Right atrium auricular region (tissue), 2 donors: ENCODE measurements around the gene PITX1. TPM values are rescaled to one million over a fixed set of nuclear protein-coding genes. Genes with fewer than 3 reads are reported as not detected.
"Not testable (repeated sequence)": the region's sequence is repeated elsewhere in the genome, so short reads cannot be mapped to it uniquely, and the experiment has no call there.

ENCODE experiments used
- DNase-seq: peaks from one replicate; pipeline ENCODE4 v3.0.0-alpha.2; 2019; ENCODE audit warnings: low spot score
- H3K27ac ChIP-seq, 2 donors: fragments of 200-600 bp; sonication (generic); 1 replicate in 1 of 2; 2 replicates in 1 of 2; pipeline ENCODE4 v1.5.1; 2016 to 2019
- H3K27me3 ChIP-seq, 2 donors: fragments of 200-600 bp; sonication (generic); one replicate each; pipeline versions ENCODE4 v1.5.1 to v1.6.0; 2017 to 2019
- H3K36me3 ChIP-seq: fragments of 200-600 bp; sonication (generic); one replicate; pipeline ENCODE4 v1.5.1; 2016
- H3K4me1 ChIP-seq, 2 donors: fragments of 200-600 bp; sonication (generic); one replicate each; pipeline versions ENCODE4 v1.5.1 to v1.6.0; 2017 to 2019
- H3K4me3 ChIP-seq, 2 donors: fragments of 200-600 bp; sonication (generic); 1 replicate in 1 of 2; 2 replicates in 1 of 2; pipeline ENCODE4 v1.5.1; 2017 to 2019; ENCODE audit warnings: mild to moderate bottlenecking in 1 of 2, moderate library complexity in 1 of 2
- H3K9me3 ChIP-seq, 2 donors: fragments of 200-600 bp; sonication (generic); one replicate each; pipeline ENCODE4 v1.5.1; 2019
- total RNA-seq, 2 donors: library from RNA; depleted of rRNA; stranded (reverse); fragments of >200 nt; gene quantifications; one replicate each; pipeline ENCODE4 v1.1.0, GENCODE V29; 2016
- TF ChIP-seq, protein P1 (sequence below), 2 donors: fragments of 200-600 bp; sonication (generic); IDR thresholded peaks; one replicate each; pipeline ENCODE4 v1.5.1; 2019; ENCODE audit warnings: antibody characterized with exemption in 2 of 2

PITX1 gene
- total RNA-seq: not detected

DNA sequence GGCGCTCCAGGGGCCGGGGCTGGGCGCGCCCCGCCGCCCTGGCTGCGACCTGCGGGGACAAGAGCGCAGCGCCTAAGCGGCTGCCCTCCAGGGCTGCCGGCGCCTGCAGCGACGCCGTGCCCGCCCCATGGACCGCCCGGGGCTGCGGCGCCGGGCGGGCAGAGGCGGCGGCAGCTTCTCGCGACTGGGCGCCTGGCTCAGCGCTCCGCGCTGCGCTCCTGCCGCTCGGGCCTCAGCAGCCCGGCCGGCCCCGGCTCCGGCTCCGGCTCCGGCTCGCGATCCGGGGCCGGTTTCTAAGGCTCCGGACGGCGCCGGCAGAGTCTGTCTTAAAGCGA is at the start of gene PITX1:
Gene PITX1 (minus strand): TSS at position 328 of the 335 bp plus-strand sequence. CDS start 347 bp downstream, outside the sequence.
- H3K27ac ChIP-seq: no peak within 1 kb of the TSS
- TF ChIP-seq, protein P1, sequence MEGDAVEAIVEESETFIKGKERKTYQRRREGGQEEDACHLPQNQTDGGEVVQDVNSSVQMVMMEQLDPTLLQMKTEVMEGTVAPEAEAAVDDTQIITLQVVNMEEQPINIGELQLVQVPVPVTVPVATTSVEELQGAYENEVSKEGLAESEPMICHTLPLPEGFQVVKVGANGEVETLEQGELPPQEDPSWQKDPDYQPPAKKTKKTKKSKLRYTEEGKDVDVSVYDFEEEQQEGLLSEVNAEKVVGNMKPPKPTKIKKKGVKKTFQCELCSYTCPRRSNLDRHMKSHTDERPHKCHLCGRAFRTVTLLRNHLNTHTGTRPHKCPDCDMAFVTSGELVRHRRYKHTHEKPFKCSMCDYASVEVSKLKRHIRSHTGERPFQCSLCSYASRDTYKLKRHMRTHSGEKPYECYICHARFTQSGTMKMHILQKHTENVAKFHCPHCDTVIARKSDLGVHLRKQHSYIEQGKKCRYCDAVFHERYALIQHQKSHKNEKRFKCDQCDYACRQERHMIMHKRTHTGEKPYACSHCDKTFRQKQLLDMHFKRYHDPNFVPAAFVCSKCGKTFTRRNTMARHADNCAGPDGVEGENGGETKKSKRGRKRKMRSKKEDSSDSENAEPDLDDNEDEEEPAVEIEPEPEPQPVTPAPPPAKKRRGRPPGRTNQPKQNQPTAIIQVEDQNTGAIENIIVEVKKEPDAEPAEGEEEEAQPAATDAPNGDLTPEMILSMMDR (IDR thresholded peaks at IDR 0.05): no peak
- peaks cover 0 to 50% of the 10 kb centered on the region in 2 donors for H3K4me1 ChIP-seq
- peaks cover 65 to 68% of the 10 kb centered on the region in 2 donors for H3K27me3 ChIP-seq
- no peaks in the 10 kb centered on the region for H3K9me3 ChIP-seq
- DNase-seq: no peak
- peak within 1 kb of the TSS; percentile 15 to 42 for H3K4me3 ChIP-seq
- H3K36me3 ChIP-seq: no peaks in the 10 kb centered on the region

DNA sequence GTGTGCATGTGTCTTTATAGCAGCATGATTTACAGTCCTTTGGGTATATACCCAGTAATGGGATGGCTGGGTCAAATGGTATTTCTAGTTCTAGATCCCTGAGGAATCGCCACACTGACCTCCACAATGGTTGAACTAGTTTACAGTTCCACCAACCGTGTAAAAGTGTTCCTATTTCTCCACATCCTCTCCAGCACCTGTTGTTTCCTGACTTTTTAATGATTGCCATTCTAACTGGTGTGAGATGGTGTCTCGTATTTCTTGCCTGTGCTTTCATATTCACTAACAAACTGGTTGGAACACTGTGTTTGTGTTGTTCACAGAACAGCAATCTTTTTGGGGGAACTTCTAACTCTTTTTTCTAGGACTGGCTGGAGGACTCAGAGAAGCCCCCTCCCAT is 49.3 kb upstream of the PITX1 start:
- DNase-seq, H3K36me3 ChIP-seq, H3K4me3 ChIP-seq, H3K9me3 ChIP-seq, H3K27ac ChIP-seq, H3K4me1 ChIP-seq, H3K27me3 ChIP-seq: not testable (repeated sequence)

DNA sequence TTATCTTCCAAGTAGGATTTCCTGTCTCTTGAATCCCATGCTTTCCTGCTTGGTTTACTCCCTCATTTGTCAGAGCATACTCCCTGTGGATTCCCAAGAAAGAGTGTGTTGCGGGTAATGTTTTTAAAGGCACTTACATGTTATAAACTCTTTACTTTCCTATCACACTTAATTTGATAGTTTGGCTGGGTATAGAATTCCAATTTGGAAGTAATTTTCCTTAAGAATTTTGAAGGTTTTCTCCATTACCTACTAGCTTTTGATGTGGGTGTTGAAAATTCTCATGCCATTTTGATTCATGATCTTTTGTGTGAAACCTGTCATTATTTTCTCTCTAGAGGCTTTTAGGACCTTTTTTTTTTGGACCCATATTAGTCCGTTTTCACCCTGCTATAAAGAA is 47.2 kb upstream of the PITX1 start:
- H3K9me3 ChIP-seq: no peaks in the 10 kb centered on the region
- no peak for DNase-seq
- TF ChIP-seq, protein P1 (IDR thresholded peaks at IDR 0.05): no peak
- no peaks in the 10 kb centered on the region for H3K27me3 ChIP-seq
- no peak overlapping the region for H3K4me3 ChIP-seq
- no peaks in the 10 kb centered on the region for H3K4me1 ChIP-seq
- no peaks in the 10 kb centered on the region for H3K36me3 ChIP-seq
- no peak overlapping the region for H3K27ac ChIP-seq

DNA sequence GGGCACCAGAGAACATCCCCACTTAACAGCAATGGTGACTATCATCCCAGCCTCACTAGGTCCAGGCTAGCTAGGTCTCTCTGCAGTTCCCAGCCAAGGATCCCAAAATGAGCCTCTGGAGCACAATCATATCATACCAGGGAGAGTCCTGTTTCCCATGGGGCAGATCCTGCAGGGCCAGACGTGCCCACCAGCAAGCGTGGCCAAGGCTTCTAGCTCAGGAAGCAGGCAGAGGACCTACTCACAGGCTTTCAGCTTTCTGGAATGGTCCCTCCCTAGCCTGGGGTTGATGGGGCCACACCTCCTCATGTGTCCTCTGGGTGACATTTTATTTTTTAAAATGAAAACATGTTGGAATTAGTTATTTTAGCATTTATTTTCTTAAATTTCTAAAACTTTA is 45.7 kb upstream of the PITX1 start:
- Histone ChIP-seq H3K4me1 (no peaks in the 10 kb centered on the region), H3K27ac (no peak overlapping the region), H3K4me3 (no peak overlapping the region), H3K36me3 (no peaks in the 10 kb centered on the region), H3K9me3 (no peaks in the 10 kb centered on the region), H3K27me3 (no peaks in the 10 kb centered on the region)
- TF ChIP-seq, protein P1 (IDR thresholded peaks at IDR 0.05): no peak
- no peak for DNase-seq

DNA sequence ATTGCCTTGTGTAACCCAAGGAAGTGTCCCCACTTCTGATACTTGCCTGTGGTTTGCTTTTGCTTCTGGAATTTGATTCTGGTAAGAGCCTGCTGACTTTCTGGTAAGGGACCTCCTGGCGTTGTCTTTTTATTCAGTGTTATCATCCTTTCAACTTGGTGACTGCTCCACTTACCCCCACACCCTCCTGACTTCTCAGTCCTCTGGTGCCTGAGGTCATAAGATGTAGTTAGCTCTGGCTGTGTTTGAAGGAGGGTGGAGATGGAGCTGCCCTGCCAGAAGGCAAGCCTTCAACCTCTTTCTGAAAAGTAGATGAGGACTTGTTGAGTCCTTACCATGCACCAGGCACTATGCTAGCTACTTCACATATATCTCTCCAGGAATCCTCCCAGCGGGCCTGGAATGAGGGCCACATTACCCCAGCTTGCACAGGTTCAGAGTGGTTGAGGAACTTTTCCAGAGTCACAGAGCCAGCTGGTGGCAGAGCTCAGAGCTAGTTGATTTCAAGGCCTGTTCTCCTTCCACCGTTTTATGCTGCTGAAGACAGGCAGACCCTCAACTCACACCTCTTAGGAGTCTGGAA is 45.2 kb upstream of the PITX1 start:
- DNase-seq: no peak
- Histone ChIP-seq H3K27me3 (no peaks in the 10 kb centered on the region), H3K4me3 (no peak overlapping the region), H3K4me1 (no peaks in the 10 kb centered on the region), H3K36me3 (no peaks in the 10 kb centered on the region), H3K9me3 (no peaks in the 10 kb centered on the region), H3K27ac (no peak overlapping the region)
- TF ChIP-seq, protein P1 (IDR thresholded peaks at IDR 0.05): no peak

DNA sequence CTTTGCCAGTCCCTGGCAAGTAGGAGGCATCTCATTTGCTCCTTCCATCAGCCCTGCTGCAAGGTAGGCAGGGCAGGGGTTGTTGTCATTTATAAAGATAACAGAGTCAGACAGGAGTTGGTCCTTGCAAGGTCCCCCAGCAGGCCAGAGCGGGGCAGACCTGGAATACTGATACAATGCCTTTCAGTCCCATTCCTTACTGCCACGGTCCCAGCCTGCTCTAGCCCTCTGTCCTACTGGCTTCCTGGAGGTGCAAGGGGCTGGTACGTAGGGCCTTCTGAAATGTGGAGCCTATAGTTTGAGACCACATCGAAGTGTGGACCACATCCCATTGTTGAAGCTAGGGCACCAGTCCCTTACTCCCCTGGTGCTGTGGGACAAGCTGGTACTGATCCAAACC is 42.8 kb upstream of the PITX1 start:
- TF ChIP-seq, protein P1 (IDR thresholded peaks at IDR 0.05): no peak
- no peaks in the 10 kb centered on the region for H3K9me3 ChIP-seq
- no peak overlapping the region for H3K4me3 ChIP-seq
- H3K27ac ChIP-seq: no peak overlapping the region
- no peak for DNase-seq
- no peaks in the 10 kb centered on the region for H3K36me3 ChIP-seq
- no peaks in the 10 kb centered on the region for H3K27me3 ChIP-seq
- no peaks in the 10 kb centered on the region for H3K4me1 ChIP-seq
